Breast epithelium (tissue), 3 donors: ENCODE data around the gene GATAD2B.
A peak's percentile ranks its signal among the peaks of the same experiment; 100 is the strongest.

Experiments
- CTCF ChIP-seq, 3 donors: fragments of 450-650 bp; IDR thresholded peaks; one replicate each; pipeline ENCODE4 v1.5.1; 2016 to 2017; ENCODE audit warnings: antibody characterized with exemption in 3 of 3, mild to moderate bottlenecking in 3 of 3, moderate library complexity in 3 of 3
- POLR2A ChIP-seq: fragments of 450-650 bp; IDR thresholded peaks from one replicate; pipeline ENCODE4 v1.6.1; 2016; ENCODE audit warnings: antibody characterized with exemption, mild to moderate bottlenecking, moderate library complexity
- POLR2AphosphoS5 ChIP-seq, 3 donors: sonication (generic); formaldehyde crosslinking; IDR thresholded peaks; one replicate each; pipeline ENCODE4 v1.6.1; 2017; ENCODE audit warnings: antibody characterized with exemption in 3 of 3

GRCh38 chr1:153963030-153963849 is 40.5 kb upstream of the GATAD2B start, which contains the start of gene SLC39A1:
- peak in 1 of 3 donors; percentile 7 for TF ChIP-seq CTCF (IDR thresholded peaks at IDR 0.05)
- TF ChIP-seq POLR2A: peak; percentile 46
- TF ChIP-seq POLR2AphosphoS5 (IDR thresholded peaks at IDR 0.05): peak; percentile 56 to 70 (median 58)
